K562 (cell line): Measurements from ENCODE around the gene WFIKKN1. TPM values are rescaled to one million over a fixed set of nuclear protein-coding genes. Genes with fewer than 3 reads are reported as not detected.
A peak's percentile ranks its signal among the peaks of the same experiment; 100 is the strongest.

Experiments
- CBX5 ChIP-seq: IDR thresholded peaks from 2 replicates; pipeline ENCODE4 v1.6.1; 2014; ENCODE audit warnings: low read depth, borderline replicate concordance
- CCAR2 ChIP-seq: fragments of 200-400 bp; formaldehyde crosslinking; IDR thresholded peaks from 2 replicates; pipeline ENCODE4 v1.6.1; 2017; ENCODE audit warnings: mild to moderate bottlenecking, low read depth, low read length
- ELF4 ChIP-seq: fragments of 450-650 bp; formaldehyde crosslinking; IDR thresholded peaks from 2 replicates; pipeline ENCODE4 v1.4.0; 2022; ENCODE audit warnings: missing genetic modification characterization
- FOXA1 ChIP-seq: fragments of 450-650 bp; IDR thresholded peaks from 2 replicates; pipeline ENCODE4 v1.6.1; 2016; ENCODE audit warnings: mild to moderate bottlenecking, borderline replicate concordance
- LEF1 ChIP-seq: fragments of 450-650 bp; IDR thresholded peaks from 2 replicates; pipeline ENCODE4 v1.6.1; 2016; ENCODE audit warnings: mild to moderate bottlenecking
- SMARCC2 ChIP-seq: fragments of 450-650 bp; IDR thresholded peaks from 2 replicates; pipeline ENCODE4 v1.6.1; 2017; ENCODE audit warnings: antibody characterized with exemption, moderate library complexity, mild to moderate bottlenecking, low read depth
- ZNF311 ChIP-seq: fragments of 250-450 bp; sonication (Bioruptor Pico); IDR thresholded peaks from 2 replicates; pipeline ENCODE4 v1.4.0; 2020; ENCODE audit warnings: mild to moderate bottlenecking, moderate library complexity
- ZNF57 ChIP-seq: fragments of 450-650 bp; formaldehyde crosslinking; IDR thresholded peaks from 2 replicates; pipeline ENCODE4 v1.4.0; 2020; ENCODE audit warnings: mild to moderate bottlenecking, moderate library complexity
- polyA plus RNA-seq, 8 experiments: library from polyadenylated mRNA; depleted of rRNA in 4 of 8; stranded (reverse) in 5 of 8; unstranded in 3 of 8; fragments of >200 nt; fragmentation: Nextera tagmentation in 2 of 8; fragmentation: Illumina TruSeq in 1 of 8; extraction: Ambion mirVana in 2 of 8; extraction: Trizol in 1 of 8; gene quantifications; 2 replicates each; pipeline versions ENCODE4 v1.2.1 to v1.2.3, GENCODE V29; 2011 to 2014; ENCODE audit warnings: inconsistent platforms in 1 of 8, missing spikeins in 1 of 8
- total RNA-seq, 7 experiments: library from RNA; depleted of rRNA in 6 of 7; stranded (reverse); fragments of >200 nt in 6 of 7; fragmentation: Illumina TruSeq in 2 of 7; extraction: Trizol in 2 of 7; gene quantifications; 2 replicates each; pipeline versions ENCODE4 v1.2.1 to v1.2.3, GENCODE V29; 2011 to 2021; ENCODE audit warnings: low replicate concordance in 1 of 7
- TF ChIP-seq, protein P1 (sequence below): fragments of 450-650 bp; IDR thresholded peaks from 2 replicates; pipeline ENCODE4 v1.6.1; 2016; ENCODE audit warnings: missing biosample characterization, missing genetic modification characterization
- TF ChIP-seq, protein P2 (sequence below): fragments of 150-350 bp; conservative IDR thresholded peaks from 2 replicates; pipeline ENCODE4 v1.6.1; 2014; ENCODE audit warnings: low read length
- TF ChIP-seq, protein P3 (sequence below): sonication (generic); formaldehyde crosslinking; IDR thresholded peaks from 2 replicates; pipeline ENCODE4 v1.8.0; 2022; ENCODE audit warnings: mild to moderate bottlenecking, missing genetic modification reagents, borderline replicate concordance
- TF ChIP-seq, protein P4 (sequence below): fragments of 150-350 bp; IDR thresholded peaks from 2 replicates; pipeline ENCODE4 v1.6.1; 2014; ENCODE audit warnings: low read depth, mild to moderate bottlenecking, low read length, borderline replicate concordance
- TF ChIP-seq, protein P5 (sequence below): fragments of 450-650 bp; formaldehyde crosslinking; IDR thresholded peaks from 2 replicates; pipeline ENCODE4 v1.4.0; 2022; ENCODE audit warnings: missing genetic modification characterization
- TF ChIP-seq, protein P6 (sequence below): fragments of 250-450 bp; sonication (Bioruptor Pico); IDR thresholded peaks from 2 replicates; pipeline ENCODE4 v1.4.0; 2020; ENCODE audit warnings: mild to moderate bottlenecking

The WFIKKN1 gene
- total and polyA plus RNA-seq, 9 of the 15 experiments (the other 6 are each of a cell fraction or from before 2014, with no cell fraction given) = 0.14 to 1.1 (median 0.50) TPM; not detected in 4

DNA sequence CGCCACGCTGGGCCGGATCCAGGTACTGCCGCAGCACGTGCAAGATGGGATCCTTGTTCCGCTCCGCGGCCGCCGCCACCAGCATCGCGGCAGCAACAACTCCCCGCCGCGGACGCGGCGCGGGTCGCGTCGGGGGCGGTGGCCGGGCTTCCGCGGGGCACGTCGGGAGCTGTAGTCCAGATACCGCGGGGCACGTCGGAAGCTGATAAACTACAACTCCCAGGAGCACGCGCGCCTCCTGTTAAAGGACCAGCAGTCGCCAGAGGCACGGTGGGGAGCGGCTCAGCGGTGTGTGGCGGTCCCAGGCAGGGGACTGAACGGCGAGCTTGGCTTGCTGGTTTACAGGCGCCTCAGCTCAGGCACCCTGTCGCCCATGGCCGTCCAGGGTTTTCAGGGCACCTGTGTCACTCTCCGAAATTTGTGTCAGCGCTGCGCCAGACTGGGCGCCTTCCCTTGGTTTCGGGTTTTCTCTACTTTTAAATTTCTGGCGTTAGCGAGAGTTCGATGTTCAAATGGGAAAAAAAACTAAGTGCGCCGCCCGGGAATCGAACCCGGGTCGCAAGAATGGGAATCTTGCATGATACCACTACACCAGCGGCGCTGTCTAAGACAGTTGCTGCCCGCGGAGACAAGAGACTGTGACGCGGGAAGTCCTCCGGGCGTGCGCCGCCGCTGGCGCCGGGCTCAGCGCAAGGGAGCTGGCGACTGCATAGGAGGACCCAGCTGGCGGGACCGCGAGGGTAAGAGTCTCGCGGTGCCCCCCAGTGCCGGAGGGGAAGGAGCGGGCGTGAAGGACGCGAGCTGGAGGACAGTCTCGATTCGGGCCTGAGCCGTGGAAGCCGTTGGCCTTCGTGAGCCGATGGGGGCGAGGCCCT, 5.7 kb downstream of the WFIKKN1 start, which contains the start of gene METTL26 (continued):
- TF ChIP-seq, protein P1, sequence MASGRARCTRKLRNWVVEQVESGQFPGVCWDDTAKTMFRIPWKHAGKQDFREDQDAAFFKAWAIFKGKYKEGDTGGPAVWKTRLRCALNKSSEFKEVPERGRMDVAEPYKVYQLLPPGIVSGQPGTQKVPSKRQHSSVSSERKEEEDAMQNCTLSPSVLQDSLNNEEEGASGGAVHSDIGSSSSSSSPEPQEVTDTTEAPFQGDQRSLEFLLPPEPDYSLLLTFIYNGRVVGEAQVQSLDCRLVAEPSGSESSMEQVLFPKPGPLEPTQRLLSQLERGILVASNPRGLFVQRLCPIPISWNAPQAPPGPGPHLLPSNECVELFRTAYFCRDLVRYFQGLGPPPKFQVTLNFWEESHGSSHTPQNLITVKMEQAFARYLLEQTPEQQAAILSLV = no peak
- TF ChIP-seq ZNF57 (CRISPR knock-in tag) (no peak), CBX5 (no peak), SMARCC2 (no peak), FOXA1 (no peak), ELF4 (CRISPR knock-in tag) (no peak), LEF1 (no peak), ZNF311 (CRISPR knock-in tag) (no peak), CCAR2 (no peak)
- TF ChIP-seq, protein P2, sequence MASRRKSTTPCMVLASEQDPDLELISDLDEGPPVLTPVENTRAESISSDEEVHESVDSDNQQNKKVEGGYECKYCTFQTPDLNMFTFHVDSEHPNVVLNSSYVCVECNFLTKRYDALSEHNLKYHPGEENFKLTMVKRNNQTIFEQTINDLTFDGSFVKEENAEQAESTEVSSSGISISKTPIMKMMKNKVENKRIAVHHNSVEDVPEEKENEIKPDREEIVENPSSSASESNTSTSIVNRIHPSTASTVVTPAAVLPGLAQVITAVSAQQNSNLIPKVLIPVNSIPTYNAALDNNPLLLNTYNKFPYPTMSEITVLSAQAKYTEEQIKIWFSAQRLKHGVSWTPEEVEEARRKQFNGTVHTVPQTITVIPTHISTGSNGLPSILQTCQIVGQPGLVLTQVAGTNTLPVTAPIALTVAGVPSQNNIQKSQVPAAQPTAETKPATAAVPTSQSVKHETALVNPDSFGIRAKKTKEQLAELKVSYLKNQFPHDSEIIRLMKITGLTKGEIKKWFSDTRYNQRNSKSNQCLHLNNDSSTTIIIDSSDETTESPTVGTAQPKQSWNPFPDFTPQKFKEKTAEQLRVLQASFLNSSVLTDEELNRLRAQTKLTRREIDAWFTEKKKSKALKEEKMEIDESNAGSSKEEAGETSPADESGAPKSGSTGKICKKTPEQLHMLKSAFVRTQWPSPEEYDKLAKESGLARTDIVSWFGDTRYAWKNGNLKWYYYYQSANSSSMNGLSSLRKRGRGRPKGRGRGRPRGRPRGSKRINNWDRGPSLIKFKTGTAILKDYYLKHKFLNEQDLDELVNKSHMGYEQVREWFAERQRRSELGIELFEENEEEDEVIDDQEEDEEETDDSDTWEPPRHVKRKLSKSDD = 0 out of 2 replicates have a peak, but pooled peaks have one; percentile 13
- TF ChIP-seq, protein P3, sequence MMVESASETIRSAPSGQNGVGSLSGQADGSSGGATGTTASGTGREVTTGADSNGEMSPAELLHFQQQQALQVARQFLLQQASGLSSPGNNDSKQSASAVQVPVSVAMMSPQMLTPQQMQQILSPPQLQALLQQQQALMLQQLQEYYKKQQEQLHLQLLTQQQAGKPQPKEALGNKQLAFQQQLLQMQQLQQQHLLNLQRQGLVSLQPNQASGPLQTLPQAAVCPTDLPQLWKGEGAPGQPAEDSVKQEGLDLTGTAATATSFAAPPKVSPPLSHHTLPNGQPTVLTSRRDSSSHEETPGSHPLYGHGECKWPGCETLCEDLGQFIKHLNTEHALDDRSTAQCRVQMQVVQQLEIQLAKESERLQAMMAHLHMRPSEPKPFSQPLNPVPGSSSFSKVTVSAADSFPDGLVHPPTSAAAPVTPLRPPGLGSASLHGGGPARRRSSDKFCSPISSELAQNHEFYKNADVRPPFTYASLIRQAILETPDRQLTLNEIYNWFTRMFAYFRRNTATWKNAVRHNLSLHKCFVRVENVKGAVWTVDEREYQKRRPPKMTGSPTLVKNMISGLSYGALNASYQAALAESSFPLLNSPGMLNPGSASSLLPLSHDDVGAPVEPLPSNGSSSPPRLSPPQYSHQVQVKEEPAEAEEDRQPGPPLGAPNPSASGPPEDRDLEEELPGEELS (CRISPR knock-in tag) = 0 out of 2 replicates have a peak, but pooled peaks have one; percentile 48
- TF ChIP-seq, protein P4, sequence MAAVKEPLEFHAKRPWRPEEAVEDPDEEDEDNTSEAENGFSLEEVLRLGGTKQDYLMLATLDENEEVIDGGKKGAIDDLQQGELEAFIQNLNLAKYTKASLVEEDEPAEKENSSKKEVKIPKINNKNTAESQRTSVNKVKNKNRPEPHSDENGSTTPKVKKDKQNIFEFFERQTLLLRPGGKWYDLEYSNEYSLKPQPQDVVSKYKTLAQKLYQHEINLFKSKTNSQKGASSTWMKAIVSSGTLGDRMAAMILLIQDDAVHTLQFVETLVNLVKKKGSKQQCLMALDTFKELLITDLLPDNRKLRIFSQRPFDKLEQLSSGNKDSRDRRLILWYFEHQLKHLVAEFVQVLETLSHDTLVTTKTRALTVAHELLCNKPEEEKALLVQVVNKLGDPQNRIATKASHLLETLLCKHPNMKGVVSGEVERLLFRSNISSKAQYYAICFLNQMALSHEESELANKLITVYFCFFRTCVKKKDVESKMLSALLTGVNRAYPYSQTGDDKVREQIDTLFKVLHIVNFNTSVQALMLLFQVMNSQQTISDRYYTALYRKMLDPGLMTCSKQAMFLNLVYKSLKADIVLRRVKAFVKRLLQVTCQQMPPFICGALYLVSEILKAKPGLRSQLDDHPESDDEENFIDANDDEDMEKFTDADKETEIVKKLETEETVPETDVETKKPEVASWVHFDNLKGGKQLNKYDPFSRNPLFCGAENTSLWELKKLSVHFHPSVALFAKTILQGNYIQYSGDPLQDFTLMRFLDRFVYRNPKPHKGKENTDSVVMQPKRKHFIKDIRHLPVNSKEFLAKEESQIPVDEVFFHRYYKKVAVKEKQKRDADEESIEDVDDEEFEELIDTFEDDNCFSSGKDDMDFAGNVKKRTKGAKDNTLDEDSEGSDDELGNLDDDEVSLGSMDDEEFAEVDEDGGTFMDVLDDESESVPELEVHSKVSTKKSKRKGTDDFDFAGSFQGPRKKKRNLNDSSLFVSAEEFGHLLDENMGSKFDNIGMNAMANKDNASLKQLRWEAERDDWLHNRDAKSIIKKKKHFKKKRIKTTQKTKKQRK = no peak
- TF ChIP-seq, protein P5, sequence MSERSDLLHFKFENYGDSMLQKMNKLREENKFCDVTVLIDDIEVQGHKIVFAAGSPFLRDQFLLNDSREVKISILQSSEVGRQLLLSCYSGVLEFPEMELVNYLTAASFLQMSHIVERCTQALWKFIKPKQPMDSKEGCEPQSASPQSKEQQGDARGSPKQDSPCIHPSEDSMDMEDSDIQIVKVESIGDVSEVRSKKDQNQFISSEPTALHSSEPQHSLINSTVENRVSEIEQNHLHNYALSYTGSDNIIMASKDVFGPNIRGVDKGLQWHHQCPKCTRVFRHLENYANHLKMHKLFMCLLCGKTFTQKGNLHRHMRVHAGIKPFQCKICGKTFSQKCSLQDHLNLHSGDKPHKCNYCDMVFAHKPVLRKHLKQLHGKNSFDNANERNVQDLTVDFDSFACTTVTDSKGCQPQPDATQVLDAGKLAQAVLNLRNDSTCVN (CRISPR knock-in tag) = no peak
- TF ChIP-seq, protein P6, sequence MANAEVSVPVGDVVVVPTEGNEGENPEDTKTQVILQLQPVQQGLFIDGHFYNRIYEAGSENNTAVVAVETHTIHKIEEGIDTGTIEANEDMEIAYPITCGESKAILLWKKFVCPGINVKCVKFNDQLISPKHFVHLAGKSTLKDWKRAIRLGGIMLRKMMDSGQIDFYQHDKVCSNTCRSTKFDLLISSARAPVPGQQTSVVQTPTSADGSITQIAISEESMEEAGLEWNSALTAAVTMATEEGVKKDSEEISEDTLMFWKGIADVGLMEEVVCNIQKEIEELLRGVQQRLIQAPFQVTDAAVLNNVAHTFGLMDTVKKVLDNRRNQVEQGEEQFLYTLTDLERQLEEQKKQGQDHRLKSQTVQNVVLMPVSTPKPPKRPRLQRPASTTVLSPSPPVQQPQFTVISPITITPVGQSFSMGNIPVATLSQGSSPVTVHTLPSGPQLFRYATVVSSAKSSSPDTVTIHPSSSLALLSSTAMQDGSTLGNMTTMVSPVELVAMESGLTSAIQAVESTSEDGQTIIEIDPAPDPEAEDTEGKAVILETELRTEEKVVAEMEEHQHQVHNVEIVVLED = peak; percentile 94
